GM21390 (cell line): ENCODE data around the gene FAM25G.

Experiments used
- ATAC-seq: cut with Tn5 transposase; IDR thresholded peaks from one replicate; pipeline ENCODE4 v1.9.1; 2021; ENCODE audit not compliant: unreplicated experiment

FAM25G gene

DNA sequence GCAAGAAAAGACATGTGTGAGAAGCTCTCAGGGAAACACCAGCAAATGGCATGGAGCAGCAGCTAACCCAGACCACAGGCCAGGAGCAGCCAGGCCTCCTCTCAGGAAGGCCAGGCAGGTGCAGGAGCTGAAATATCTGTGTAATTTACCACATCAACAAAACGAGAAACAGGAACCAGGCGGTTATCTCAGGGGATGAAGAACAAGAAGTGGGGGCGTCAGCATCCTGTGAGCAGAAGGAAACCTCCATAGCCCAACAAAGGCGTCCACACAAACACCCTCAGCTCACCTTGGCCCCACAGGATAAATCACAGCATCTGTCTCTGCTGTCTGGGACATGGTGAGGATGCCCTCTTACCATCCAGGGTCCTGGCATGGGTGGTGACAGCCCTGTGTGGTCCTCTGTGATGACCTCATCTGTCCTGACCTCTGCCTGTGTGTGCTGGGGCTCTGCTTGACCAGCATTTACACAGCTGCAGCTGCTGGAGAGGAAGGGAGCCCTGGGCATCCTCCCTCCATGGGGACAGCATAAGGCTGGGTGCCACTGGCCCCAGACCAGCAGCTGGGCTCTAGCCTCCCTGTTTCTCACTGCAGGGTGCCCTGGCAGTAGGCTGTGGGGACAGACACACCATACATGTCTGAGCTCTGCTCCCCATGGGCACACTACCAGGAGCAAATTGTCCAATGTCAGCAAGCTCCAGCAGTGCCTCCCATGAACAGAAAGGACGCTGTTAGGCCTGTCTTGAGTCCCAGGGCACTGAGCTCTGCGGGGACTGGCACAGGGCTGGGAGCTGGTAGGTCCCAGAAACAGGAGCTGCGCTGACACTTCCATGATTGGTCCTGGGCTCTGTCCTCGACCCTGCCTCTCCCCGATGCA lies 42.2 kb downstream of the FAM25G start:
- no peak for ATAC-seq

DNA sequence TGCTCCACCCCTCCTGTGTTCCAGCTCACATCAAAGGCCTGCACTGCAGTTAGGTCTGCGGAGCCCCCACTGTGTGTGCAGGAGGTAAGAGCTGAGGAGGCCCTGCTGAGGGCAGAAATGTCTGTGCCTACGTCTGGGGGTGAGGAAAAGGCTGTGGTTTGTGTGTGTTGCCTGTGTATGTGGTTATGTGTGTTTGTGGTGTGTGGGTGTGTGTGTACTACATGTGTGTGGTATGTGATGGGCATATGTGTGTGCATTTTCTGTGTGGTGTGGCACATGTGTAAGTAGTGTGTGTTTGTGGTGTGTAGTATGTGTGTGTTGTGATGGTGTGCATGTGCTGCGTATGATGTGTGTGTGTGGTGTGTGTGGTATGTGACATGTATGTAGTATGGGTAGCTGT lies 43.8 kb downstream of the FAM25G start:
- no peak for ATAC-seq

DNA sequence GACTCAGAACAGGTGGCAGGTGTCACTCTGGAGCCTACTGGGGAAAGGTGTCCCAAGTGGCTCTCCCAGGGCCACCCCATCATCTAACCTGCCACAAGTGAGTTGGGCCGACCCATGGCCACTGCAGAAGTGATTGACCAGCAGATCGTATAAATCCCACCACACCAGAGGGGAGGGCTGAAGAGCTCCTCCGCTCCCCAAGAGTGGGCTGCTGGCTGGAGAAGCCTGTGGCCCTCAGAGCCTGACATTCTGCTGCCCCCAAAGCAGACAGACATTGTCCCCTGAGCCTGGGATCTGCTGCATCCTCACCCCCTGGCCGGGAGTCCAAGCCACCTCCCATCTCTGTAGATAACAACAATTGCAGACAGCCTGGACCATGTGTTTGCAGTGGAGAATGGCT lies 44.3 kb downstream of the FAM25G start:
- ATAC-seq: no peak

DNA sequence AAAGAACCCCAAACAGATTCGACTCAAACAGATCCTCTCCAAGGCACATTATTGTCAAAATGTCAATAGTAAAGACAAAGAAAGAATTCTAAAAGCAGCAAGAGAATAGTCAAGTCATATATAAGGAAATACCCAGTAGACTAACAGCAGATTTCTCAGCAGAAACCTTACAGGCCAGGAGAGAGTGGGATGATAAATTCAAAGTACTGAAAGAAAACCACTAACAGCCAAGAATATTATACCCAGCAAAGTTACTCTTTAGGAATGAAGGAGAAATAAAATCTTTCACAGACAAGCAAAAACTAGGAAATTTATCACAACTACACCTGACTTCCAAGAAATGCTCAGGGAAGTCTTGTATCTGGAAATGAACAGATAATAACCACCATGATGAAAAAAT lies 45.8 kb downstream of the FAM25G start:
- no peak for ATAC-seq

DNA sequence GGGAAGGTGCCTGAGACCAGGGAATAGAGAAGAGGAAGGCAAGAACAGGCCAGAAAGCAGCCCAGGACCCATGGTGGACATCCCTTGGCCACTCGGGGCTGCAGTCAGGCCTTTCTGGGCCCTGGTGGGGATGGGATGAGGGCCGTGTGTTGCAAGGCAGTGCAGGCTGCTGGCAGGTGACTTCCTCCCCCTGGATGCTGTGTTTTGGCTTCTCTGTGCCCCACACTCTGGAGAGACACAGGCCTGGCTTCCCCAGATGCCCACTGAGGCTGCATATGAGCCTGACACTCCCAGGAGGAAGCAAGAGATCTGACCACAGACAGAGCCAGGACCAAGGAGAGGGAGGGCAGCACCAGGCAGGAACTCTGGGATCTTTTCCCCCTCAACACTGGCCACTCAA lies 47.5 kb downstream of the FAM25G start:
- ATAC-seq: no peak

DNA sequence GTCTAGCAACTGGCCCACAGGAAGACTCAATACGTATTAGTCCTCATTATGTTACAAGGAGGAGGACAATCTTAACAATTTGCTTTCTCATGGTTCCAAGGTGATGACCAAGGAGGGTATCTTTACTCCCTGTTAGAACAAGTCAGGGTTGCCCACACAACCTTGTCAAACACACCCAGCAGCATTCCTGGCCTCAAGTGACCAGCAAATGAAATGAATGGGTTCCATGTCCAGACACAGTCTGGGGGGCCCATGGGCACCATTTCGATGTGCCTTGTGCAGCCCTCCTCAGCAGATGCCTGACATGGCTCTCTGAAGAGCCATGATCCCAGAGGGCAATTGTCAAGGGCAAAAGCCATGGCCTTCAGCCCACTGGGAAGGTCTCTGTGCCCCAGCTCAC lies 48.4 kb downstream of the FAM25G start:
- no peak for ATAC-seq

DNA sequence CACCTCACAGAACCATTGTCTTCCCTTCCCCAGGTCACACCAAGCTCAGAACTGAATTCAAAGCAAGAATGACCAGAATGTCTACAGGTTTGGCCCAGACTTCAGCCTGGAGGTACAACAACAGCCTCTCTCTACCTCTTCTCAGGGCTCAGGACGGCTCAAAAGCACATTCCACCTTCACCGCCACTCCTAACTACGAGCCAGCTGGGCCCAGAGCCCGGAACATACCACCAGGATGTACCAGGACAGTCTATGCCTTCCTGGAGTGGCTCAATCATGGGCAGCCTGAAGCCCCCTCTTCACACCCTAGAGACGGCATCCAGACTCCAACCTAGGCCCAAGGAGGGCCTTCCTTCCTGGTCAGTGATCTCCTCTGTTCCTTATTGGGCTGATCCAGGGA lies 49.1 kb downstream of the FAM25G start:
- ATAC-seq: no peak

DNA sequence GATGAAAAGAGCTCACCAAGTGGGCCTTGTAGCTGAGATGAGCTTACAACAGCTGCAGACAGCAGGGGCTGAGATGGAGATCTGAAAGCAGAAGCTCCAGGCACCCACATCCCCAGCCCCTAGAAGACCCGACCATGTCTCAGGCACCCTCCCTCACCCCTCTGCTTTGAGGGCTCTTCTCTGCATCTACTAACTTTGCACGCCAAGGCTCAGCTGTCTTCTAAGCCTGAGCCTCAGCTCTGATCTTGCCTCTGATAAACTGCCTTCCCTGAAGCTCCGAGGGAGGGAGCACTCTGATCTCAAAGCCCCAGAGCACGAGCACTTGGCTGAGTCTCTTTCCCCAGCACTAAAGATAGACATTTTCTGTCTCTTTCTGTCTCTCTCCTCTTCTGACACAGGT lies 49.6 kb downstream of the FAM25G start:
- ATAC-seq: no peak

DNA sequence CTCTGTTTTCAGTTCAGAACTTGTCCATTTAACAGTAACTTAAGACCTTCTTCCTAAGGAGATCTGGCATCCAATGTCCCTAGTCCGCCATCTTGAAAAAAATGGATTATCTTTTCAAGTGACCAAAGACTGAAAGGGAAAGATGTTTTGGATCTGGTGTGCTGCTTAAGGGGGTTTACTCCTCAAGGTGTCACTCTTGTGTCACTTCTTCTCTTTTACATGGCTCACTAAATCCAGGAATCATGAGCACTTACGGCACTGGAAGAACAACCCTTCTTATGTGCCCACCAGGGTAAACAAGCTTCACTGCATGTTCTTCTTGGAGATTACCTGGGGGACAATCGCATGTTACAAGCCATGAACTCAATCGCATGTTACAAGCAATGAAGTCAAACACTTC lies 51.3 kb downstream of the FAM25G start:
- ATAC-seq: no peak

DNA sequence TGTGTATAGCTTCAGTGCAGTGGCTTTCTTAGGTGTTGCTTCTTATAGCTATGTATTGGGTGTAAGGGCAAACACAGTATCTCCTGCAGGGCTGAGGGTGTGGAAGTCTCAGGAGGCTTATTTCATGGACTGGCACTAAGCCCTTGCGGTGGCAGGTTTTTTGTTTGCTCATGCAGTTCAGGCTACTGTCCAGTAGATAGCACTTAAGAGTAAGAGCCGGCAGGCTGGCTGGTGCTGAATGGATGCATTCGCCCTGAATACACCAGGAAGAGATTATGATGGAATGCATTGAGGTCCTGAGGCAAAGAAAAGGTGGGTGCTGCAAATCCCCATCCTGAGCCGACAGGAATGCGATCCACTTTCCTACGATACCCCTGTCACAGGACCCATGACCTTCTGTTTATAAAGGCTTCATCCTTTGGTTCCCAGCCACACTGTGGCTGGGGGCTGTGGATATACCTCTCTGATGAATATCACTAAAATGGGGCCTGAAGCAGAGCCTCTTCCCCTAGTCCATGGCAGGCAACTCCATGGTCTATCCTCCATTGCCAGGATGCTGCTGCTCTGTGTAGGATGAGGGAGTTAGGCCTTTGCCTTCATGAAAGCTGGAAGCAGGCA lies 52.5 kb downstream of the FAM25G start:
- ATAC-seq: no peak
